ENCODE results near the gene S100A6. TPM values are rescaled to one million over a fixed set of nuclear protein-coding genes. Genes with fewer than 3 reads are reported as not detected.
"Not testable (repeated sequence)": the region's sequence is repeated elsewhere in the genome, so short reads cannot be mapped to it uniquely, and the experiment has no call there.

S100A6 gene
- total RNA-seq, 1 donor: 1,303 TPM

GRCh38 chr1:153563483-153563901, 27.7 kb upstream of the S100A6 start:
- no peak for TF ChIP-seq CTCF (IDR thresholded peaks at IDR 0.05; ENCODE audit: insufficient read depth, low read length)
- H3K4me3 ChIP-seq (ENCODE audit: low read depth, low read length): no peak overlapping the region
- no peak for DNase-seq (ENCODE audit: low read depth)

DNA sequence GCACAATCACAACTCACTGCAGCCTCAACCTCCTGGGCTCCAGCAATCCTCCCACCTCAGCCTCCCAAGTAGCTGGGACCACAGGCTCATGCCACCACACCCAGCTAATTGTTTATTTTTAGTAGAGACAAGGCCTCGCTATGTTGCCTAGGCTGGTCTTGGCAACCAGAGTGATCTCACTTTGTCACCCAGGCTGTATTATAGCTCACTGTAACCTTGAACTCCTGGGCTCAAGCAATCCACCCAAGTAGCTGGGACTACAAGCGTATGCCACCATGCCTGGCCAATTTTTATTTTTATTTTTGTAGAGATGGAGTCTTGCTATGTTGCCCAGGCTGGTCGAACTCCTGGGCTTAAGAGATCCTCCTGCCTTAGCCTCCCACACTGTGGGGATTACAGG, 26.2 kb upstream of the S100A6 start:
- H3K4me3 ChIP-seq (ENCODE audit: low read depth, low read length); DNase-seq (ENCODE audit: low read depth): not testable (repeated sequence)

- no peak for TF ChIP-seq CTCF (IDR thresholded peaks at IDR 0.05; ENCODE audit: insufficient read depth, low read length)
- no peak overlapping the region for H3K4me3 ChIP-seq (ENCODE audit: low read depth, low read length)
- no peak for DNase-seq (ENCODE audit: low read depth)
These were observed 25.7 kb upstream of the S100A6 start for GRCh38 chr1:153561466-153561985.

DNA sequence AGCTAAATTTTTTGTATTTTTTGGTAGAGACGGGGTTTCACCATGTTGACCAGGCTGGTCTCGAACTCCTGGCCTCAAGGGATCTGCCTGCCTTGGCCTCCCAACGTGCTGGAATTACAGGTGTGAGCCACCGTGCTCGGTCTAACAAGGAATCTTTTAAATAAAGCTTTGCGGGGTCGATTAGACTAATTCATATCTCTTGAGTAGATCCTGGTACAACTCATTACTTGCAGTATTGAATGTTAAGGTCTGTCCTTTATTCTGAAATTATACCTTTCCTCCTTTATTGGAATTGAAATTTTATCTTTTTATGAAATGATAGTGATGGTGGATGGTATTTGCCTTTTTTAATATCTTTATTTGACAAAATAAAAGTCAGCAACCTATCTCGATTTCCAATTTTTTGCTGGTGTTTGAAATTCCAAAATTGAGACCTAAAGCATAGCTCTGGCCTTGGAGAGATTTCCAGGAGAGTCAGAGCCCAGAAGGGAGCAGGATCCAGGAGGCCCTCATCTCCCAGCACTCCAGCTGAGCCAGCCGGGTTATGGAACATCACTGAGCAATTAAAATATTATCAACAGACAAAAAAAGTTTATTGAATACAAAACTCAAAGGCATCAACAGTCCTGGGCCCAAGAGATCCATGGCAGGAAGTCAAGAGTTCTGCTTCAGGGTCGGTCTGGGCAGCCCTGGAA, 25.1 kb upstream of the S100A6 start:
- DNase-seq (ENCODE audit: low read depth): no peak
- TF ChIP-seq CTCF (IDR thresholded peaks at IDR 0.05; ENCODE audit: insufficient read depth, low read length): no peak
- H3K4me3 ChIP-seq (ENCODE audit: low read depth, low read length): no peak overlapping the region

DNA sequence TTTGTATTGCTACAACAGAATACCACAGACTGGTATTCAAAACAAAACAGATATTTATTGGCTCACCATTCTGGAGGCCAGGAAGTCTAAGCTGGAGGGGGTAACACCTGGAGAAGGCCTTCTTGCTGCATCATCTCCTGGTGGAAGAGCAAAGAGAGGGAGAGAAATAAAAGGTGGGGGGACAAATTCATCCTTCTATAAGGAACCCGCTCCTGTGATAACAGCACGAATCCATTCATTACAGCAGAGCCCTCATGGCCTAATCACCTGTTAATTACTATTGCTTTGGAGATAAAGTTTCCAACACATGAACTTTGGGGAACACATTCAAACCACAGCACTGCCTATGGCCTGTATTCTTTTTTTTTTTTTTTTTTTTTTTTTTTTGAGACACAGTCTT, 24.4 kb upstream of the S100A6 start:
- no peak overlapping the region for H3K4me3 ChIP-seq (ENCODE audit: low read depth, low read length)
- no peak for DNase-seq (ENCODE audit: low read depth)
- TF ChIP-seq CTCF (IDR thresholded peaks at IDR 0.05; ENCODE audit: insufficient read depth, low read length): no peak

DNA sequence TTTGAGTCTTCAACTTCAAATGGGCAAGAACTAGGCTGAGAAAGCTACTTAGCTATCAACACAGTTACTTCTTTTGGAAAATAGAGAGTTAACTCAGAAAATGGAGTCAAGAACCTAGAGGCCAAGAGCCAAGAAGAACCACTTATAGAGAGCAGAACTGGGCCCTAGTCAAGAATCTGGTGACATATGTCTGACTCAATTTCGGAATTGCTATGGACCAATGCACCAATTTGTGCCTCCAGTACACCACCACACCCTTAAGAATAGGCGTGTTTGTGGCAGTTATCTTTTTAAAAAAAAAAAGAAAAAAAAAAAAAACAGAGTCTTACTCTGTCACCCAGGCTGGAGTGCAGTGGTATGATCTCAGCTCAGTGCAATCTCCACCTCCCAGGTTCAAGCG, 22.1 kb upstream of the S100A6 start:
- no peak for TF ChIP-seq CTCF (IDR thresholded peaks at IDR 0.05; ENCODE audit: insufficient read depth, low read length)
- no peak for DNase-seq (ENCODE audit: low read depth)
- H3K4me3 ChIP-seq (ENCODE audit: low read depth, low read length): no peak overlapping the region

DNA sequence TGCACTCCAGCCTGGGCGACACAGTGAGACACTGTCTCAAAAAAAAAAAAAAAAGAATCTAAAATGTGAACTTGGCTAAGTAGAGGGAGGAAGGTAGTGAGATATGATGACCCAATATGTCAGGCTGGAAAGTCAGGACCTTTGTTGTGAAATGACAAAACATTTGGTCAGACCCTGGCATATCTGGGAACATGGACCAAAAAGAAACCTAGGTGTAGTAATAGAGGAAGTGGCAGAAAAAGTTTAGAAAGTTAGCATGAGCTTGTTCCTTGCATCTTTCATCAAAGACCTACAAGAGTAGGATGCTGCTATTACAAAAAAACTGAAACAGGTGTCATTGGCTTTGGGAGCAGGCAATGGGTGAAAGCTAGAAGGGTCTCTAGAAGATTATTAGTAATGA, 20.6 kb upstream of the S100A6 start:
- H3K4me3 ChIP-seq (ENCODE audit: low read depth, low read length): no peak overlapping the region
- no peak for DNase-seq (ENCODE audit: low read depth)
- TF ChIP-seq CTCF (IDR thresholded peaks at IDR 0.05; ENCODE audit: insufficient read depth, low read length): no peak
